Measurements from ENCODE around the gene PILRA. TPM values are rescaled to one million over a fixed set of nuclear protein-coding genes. Genes with fewer than 3 reads are reported as not detected.

PILRA gene
- total and polyA plus RNA-seq, 2 of the 8 experiments (the other 6 are each of a cell fraction or from before 2014, with no cell fraction given), result 7.6 to 10.6 TPM

DNA sequence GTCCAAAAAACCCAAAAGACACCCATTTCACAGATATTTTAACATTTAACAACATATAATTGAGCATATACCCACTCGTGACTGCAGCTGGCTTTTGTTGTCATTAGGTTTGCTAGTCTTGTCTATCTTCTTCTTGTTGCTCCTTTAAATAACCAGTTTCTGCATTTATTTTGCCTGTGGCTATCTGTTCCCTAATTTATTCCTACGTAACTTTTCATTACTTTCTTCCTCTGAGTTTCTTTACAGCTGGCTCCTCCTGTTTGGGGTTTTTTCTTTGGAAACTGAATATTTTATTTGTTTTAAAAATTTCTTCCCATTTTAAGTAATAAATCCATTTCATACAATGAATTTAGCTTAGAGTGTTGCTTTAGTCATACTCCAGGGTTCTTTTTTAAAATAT, 14.4 kb downstream of the PILRA start:
- Histone ChIP-seq H3K9ac (replicated peaks in 1 of 4; ENCODE audit: extremely low read depth in 1 of 4, low read depth in 3 of 4, low read length in 3 of 4) (no peak overlapping the region), H2BK12ac (ENCODE audit: low read depth, low read length) (no peak overlapping the region), H3K18ac (ENCODE audit: extremely low read depth, low read length) (no peak overlapping the region), H3K4me1 (replicated peaks in 1 of 4; ENCODE audit: control insufficient read depth in 3 of 4, insufficient read depth in 4 of 4, low read length in 3 of 4) (peaks cover 0 to 2% (median 0%) of the 10 kb centered on the region in 4 experiments; a peak in 2 of 7 replicates), H4K91ac (replicated peaks; ENCODE audit: insufficient read length, low read length) (no peak overlapping the region), H2BK20ac (ENCODE audit: low read length) (no peak overlapping the region), H3K27me3 (replicated peaks in 1 of 4; ENCODE audit: control insufficient read depth in 3 of 4, extremely low read depth in 1 of 4, insufficient read depth in 3 of 4, low read length in 3 of 4) (no peaks in the 10 kb centered on the region; a peak in 1 of 7 replicates), H2BK120ac (replicated peaks; ENCODE audit: low read depth, low read length) (no peak overlapping the region), H3K4me3 (ENCODE audit: extremely low read depth in 1 of 4, insufficient read depth in 2 of 4, low read depth in 3 of 4, low read length in 4 of 4) (no peak overlapping the region), H3K23me2 (ENCODE audit: low read depth, low read length) (0 out of 2 replicates have a peak, but pooled peaks cover 2% of the 10 kb centered on the region), H3K4me2 (ENCODE audit: insufficient read depth in 1 of 2, low read depth in 2 of 2, low read length in 2 of 2) (no peak overlapping the region), H3K79me2 (ENCODE audit: control insufficient read depth in 1 of 2, insufficient read depth in 2 of 2, low read length in 2 of 2) (no peaks in the 10 kb centered on the region), H3K14ac (ENCODE audit: insufficient read length) (no peak overlapping the region), H3K27ac (ENCODE audit: low read depth, low read length) (no peak overlapping the region), H4K20me1 (replicated peaks in 1 of 2; ENCODE audit: control insufficient read depth in 1 of 2, insufficient read depth in 2 of 2, low read length in 2 of 2) (no peaks in the 10 kb centered on the region), H3K4ac (replicated peaks; ENCODE audit: insufficient read length, low read depth, low read length) (no peak overlapping the region), H3K36me3 (ENCODE audit: control insufficient read depth in 2 of 4, insufficient read depth in 4 of 4, low read length in 3 of 4) (no peaks in the 10 kb centered on the region), H3K79me1 (ENCODE audit: low read depth, low read length) (no peaks in the 10 kb centered on the region), H4K8ac (ENCODE audit: extremely low read depth, insufficient read depth, low read length) (no peak overlapping the region), H3K56ac (replicated peaks; ENCODE audit: insufficient read length, low read depth, low read length) (no peak overlapping the region), H2BK5ac (ENCODE audit: low read depth, low read length) (no peak overlapping the region), H3K23ac (ENCODE audit: insufficient read length) (no peak overlapping the region), H3K9me3 (ENCODE audit: insufficient read depth in 2 of 2, low read depth in 1 of 2, low read length in 1 of 2) (no peaks in the 10 kb centered on the region), H2AK5ac (ENCODE audit: low read depth, low read length) (no peak overlapping the region), H4K5ac (ENCODE audit: insufficient read length, low read depth, low read length) (no peak overlapping the region), H2AFZ (ENCODE audit: low read length) (no peak overlapping the region), H2BK15ac (ENCODE audit: low read length) (no peak overlapping the region)
- WGBS, 2 experiments (ENCODE audit: extremely low coverage in 1 of 2, insufficient coverage in 1 of 2, insufficient read length in 1 of 2, insufficient replicate concordance in 2 of 2, low coverage in 1 of 2, low lambda C conversion rate in 2 of 2, missing lambda C conversion rate in 1 of 2), result 83% methylated on average over 2 of the region's 2 CpGs; no CpG with 5 or more reads in 1 of the 2 experiments
- DNase-seq (ENCODE audit: low read depth in 1 of 2, low spot score in 2 of 2), result no peak
- no peak for FAIRE-seq
- POLR2A ChIA-PET (ENCODE audit: partially characterized antibody), result interaction anchor here (1.4 kb wide), 1 partner anchor 14 kb away, joined by 3 read pairs; no protein-coding TSS in a partner anchor
- CTCF ChIA-PET (ENCODE audit: partially characterized antibody), result interaction anchor here (0.6 to 4.1 kb wide), 2 partner anchors 20 to 51 kb away, joined by 3 to 25 read pairs; no protein-coding TSS in a partner anchor
- no peak for TF ChIP-seq SIN3A (conservative IDR thresholded peaks at IDR 0.05 in 1 of 2, IDR thresholded peaks at IDR 0.05 in 1 of 2; ENCODE audit: low read depth in 1 of 2, low read length in 2 of 2)
- no peak for TF ChIP-seq CEBPB (IDR thresholded peaks at IDR 0.05; ENCODE audit: low read depth, low read length)
- TF ChIP-seq POU5F1 (IDR thresholded peaks at IDR 0.05; ENCODE audit: low read depth, low read length), result no peak
- TF ChIP-seq RFX5 (IDR thresholded peaks at IDR 0.05; ENCODE audit: borderline replicate concordance, low read depth, low read length), result no peak
- TF ChIP-seq SP4 (IDR thresholded peaks at IDR 0.05; ENCODE audit: low read length), result no peak
